Aorta (tissue), 5 donors: Measurements from ENCODE around the gene QRICH2. TPM values are rescaled to one million over a fixed set of nuclear protein-coding genes. Genes with fewer than 3 reads are reported as not detected.

ENCODE experiments used
- ATAC-seq: fragments of 200-7000 bp; cut with Tn5 transposase; one replicate; pipeline ENCODE4 v1.9.1; 2022; ENCODE audit warnings: moderate library complexity; ENCODE audit not compliant: low FRiP score
- DNase-seq, 2 donors: peaks; one replicate each; pipeline ENCODE4 v3.0.0-alpha.2; 2020
- H3K27ac ChIP-seq, 2 donors: one replicate each; pipeline ENCODE4 v1.5.1; 2013; ENCODE audit warnings: low read length in 2 of 2, mild to moderate bottlenecking in 2 of 2, moderate library complexity in 2 of 2, control low read depth in 1 of 2, inconsistent platforms in 1 of 2, low read depth in 1 of 2
- H3K27me3 ChIP-seq, 2 donors: one replicate each; pipeline ENCODE4 v1.6.1; 2013; ENCODE audit warnings: control low read depth in 1 of 2, low read length in 1 of 2, mild to moderate bottlenecking in 1 of 2, moderate library complexity in 1 of 2; ENCODE audit not compliant: insufficient read depth in 2 of 2, control insufficient read depth in 1 of 2
- H3K36me3 ChIP-seq, 2 donors: one replicate each; pipeline ENCODE4 v1.6.1; 2013; ENCODE audit warnings: control low read depth in 1 of 2, low read length in 1 of 2, mild to moderate bottlenecking in 1 of 2; ENCODE audit not compliant: insufficient read depth in 2 of 2, control insufficient read depth in 1 of 2
- H3K4me1 ChIP-seq, 2 donors: one replicate each; pipeline ENCODE4 v1.6.1; 2013; ENCODE audit warnings: low read length in 2 of 2, control low read depth in 1 of 2, mild to moderate bottlenecking in 1 of 2, moderate library complexity in 1 of 2; ENCODE audit not compliant: insufficient read depth in 2 of 2, control insufficient read depth in 1 of 2
- H3K4me3 ChIP-seq, 2 donors: one replicate each; pipeline ENCODE4 v1.5.1; 2013; ENCODE audit warnings: low read length in 2 of 2, control low read depth in 1 of 2, mild to moderate bottlenecking in 1 of 2
- H3K9me3 ChIP-seq: one replicate; pipeline ENCODE4 v1.6.1; 2013; ENCODE audit warnings: mild to moderate bottlenecking, low read length; ENCODE audit not compliant: control insufficient read depth
- WGBS, 2 donors: extraction: QIAGEN DNeasy Blood & Tissue Kit; methylation state at CpG; one replicate each; pipeline ENCODE4 v1.1.7; 2013; 5-methylcytosine and 5-hydroxymethylcytosine counted together
- intact Hi-C, 2 donors: fragments of 100-400 bp; cut with DNase I; formaldehyde crosslinking; loops; one replicate each; pipeline versions ENCODE4 v1.14.2 to v1.15.0; 2022
- polyA plus RNA-seq, 2 donors: library from polyadenylated mRNA; stranded (reverse); fragments of 200-250 nt; gene quantifications; one replicate each; pipeline ENCODE4 v1.2.3, GENCODE V29; 2013
- total RNA-seq, 2 donors: library from RNA; stranded (reverse); fragmentation: NEBNext Ultra II Directional; extraction: Animal tissue kit (Norgen Biotek cat#: 25700); gene quantifications; one replicate each; pipeline ENCODE4 v1.2.1, GENCODE V29; 2021
- donor health status: healthy with polysubstance abuse.
- donor health status: Bipolar disorder and iron deficiency.
- donor health status: DM: no; HTN: no; CAD: no.
- donor health status: DM: no; HTN: no; CAD: no.
- donor health status: DM: yes; HTN: yes; CAD: no.

The QRICH2 gene
- total and polyA plus RNA-seq, 4 donors: 1.4 to 12.8 (median 3.8) TPM

DNA sequence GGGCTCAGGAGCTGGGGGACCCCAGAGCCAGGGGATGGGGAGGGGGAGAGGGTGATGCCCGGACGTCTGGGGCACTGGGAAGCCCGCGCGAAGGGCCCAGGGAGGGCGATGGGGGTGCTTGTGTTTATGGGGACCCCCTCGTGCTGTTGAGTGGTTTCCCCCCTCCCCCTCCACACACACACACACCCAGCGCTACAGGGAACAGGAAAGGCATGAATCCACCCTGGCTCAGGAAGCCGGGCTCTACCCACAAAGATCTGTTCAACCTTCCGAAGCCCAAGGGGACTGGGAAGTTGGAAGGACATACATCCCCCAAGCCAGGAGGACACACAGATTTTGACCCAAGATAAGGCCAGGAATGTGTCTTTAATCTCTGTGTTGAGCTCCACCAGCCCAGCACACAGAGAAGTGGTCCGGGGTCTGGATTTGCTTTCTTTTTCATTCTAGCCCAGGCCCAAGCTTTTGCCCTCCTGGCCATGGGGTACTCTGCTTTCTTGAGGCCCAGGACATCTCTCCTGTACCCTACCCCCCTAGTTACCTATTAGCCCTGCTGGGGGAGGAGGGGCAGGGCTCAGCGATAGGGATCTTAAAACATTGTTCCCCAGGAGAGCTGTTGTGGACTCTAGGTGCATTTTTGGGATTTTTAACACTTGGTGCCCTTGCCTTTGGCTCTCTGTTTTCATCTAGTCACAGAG, 41.7 kb downstream of the QRICH2 start:
- DNase-seq (no peak), ATAC-seq (no peak)
- Histone ChIP-seq H3K27me3 (no peaks in the 10 kb centered on the region), H3K4me3 (peak overlapping the region; percentile 97 to 98), H3K36me3 (no peaks in the 10 kb centered on the region), H3K4me1 (no peaks in the 10 kb centered on the region), H3K27ac (peak overlapping the region in 1 of 2 donors; percentile 13), H3K9me3 (no peaks in the 10 kb centered on the region)
- WGBS, 2 donors: 1 to 3% methylated on average over 11 to 12 of the region's 12 CpGs
- intact Hi-C loops: no loop called here

DNA sequence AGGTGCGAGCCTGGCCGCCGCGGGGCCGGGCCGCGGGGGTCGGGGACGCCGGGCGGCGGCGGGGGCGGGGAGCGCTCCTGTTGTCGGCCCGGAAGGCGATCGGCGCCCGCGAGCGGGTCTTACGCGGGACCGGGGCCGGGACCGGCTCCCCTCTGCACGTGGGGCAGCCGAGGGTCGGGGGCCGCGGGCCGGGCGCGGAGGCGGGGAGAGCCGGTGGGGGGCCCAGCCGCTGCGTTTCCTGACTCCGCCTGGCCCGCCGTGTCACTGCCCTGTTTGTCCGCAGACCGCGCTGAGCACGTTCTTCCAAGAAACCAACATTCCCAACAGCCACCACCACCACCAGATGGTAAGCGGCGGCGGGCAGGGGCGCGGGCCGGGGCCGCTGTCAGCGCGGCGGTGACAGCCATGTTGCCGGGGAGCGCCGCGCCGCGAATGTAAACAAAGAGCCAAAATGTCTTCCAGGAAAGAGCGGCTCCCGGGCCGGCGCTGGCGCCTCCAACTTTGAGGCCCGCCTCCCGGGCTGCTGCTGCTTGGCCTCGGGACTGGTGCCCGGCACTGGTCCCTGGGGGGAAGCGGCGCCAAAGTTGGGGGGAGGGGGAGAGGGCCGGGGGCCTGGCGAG, 42.3 kb downstream of the QRICH2 start:
- intact Hi-C loops: no loop called here
- peak overlapping the region; percentile 47 to 89 for H3K27ac ChIP-seq
- WGBS, 2 donors: 0 to 1% methylated on average over 40 to 76 of the region's 76 CpGs

DNA sequence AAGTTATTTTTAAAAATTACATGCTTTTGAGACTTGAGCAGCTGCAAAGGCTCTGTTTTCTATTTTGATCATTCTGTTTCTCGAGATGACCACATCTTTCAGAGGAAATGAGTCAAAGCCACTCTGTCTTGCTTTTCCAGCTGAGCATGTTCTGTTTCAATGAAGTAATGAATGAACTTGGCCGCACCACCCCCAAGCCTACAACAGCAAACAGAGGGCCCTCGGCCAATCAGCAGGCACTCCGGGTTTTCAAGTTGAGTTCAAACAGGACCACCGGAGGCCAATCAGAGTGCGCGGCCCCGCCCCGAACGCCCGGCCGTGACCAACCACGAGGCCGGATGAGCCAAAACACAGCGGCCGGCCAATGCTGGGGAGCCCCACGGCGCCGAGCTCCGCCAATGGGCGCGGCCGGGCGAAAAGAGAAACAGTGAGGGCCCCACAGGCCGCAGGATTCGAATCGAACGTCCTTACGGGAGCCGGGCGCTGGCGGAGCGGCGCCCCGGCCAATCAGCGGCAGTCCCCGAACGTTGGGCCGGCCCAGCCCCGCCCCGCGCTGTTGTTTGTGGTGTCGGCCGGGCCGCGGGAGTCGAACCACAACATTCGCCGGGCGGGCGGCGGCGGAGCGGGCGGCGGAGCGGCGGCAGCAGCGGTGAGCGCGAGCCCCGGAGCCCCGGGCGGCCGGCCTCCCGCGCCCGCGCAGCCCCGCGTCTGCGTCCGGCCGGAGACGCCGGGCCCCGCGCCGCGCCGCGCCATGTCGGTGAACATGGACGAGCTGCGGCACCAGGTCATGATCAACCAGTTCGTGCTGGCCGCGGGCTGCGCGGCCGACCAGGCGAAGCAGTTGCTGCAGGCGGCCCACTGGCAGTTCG, 43.1 kb downstream of the QRICH2 start, which contains the start of gene UBALD2:
TSS of gene UBALD2 (plus strand) at position 594 of the 869 bp plus-strand sequence. CDS start at position 752, 158 bp downstream.
- H3K36me3 ChIP-seq: no peaks in the 10 kb centered on the region
- WGBS, 2 donors: 0% methylated on average over 46 to 94 of the region's 94 CpGs
- peak within 1 kb of the TSS; percentile 97 to 98 for H3K4me3 ChIP-seq
- H3K4me1 ChIP-seq: no peaks in the 10 kb centered on the region
- ATAC-seq: peak; percentile 98
- no peaks in the 10 kb centered on the region for H3K27me3 ChIP-seq
- peak; percentile 100 for DNase-seq
- H3K27ac ChIP-seq: peak within 1 kb of the TSS; percentile 47 to 89
- H3K9me3 ChIP-seq: no peaks in the 10 kb centered on the region
- intact Hi-C loops: no loop called here

More for the DNA sequence above, 42.3 kb downstream of the QRICH2 start:
- no peaks in the 10 kb centered on the region for H3K4me1 ChIP-seq
- ATAC-seq: peak; percentile 42
- H3K27me3 ChIP-seq: no peaks in the 10 kb centered on the region
- H3K9me3 ChIP-seq: no peaks in the 10 kb centered on the region
- H3K4me3 ChIP-seq: peak overlapping the region; percentile 97 to 98
- no peaks in the 10 kb centered on the region for H3K36me3 ChIP-seq
- peak; percentile 79 to 90 for DNase-seq

DNA sequence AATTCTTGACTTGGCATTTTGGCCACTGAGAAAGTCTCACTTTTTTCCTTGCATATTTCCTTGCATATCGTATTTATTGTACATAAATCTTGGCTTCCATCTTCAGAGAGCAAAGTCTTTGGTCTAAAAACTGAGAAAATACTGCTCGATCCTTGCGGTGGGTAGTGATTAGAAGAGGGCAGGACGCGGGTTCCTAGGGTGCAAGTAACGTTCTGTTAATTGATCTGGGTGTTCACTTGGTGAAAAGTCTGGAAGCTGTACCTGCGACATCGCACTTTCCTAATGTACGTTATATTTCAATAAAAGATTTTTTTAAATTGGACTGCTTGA, 43.7 kb downstream of the QRICH2 start:
- no peak for DNase-seq
- intact Hi-C loops: no loop called here
- WGBS, 2 donors: 18 to 23% methylated on average over 9 of the region's 9 CpGs
- no peak for ATAC-seq
- Histone ChIP-seq H3K27me3 (no peaks in the 10 kb centered on the region), H3K4me3 (no peak overlapping the region), H3K9me3 (no peaks in the 10 kb centered on the region), H3K27ac (peak overlapping the region in 1 of 2 donors; percentile 76), H3K4me1 (no peaks in the 10 kb centered on the region), H3K36me3 (no peaks in the 10 kb centered on the region)

DNA sequence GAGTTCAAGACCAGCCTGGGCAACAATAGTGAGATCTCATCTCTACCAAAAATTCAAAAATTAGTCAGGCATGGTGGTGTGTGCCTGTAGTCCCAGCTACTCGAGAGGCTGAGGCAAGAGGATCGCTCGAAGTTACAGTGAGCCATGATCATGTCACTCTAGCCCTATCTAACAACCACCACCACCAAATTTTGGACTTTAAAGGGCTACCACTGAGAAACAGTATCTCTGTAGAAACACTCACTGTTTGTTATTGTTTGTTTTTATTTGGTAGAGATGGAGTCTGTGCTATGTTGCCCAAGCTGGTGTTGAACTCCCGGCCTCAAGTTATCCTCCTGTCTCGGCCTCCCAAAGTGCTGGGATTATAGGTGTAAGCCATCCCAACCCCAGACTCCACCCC, 44.2 kb downstream of the QRICH2 start:
- H3K9me3 ChIP-seq: no peaks in the 10 kb centered on the region
- intact Hi-C loops: no loop called here
- DNase-seq (no peak), ATAC-seq (no peak)
- 90 to 92% methylated on average over 5 of the region's 5 CpGs for WGBS, 2 donors
- H3K4me1 ChIP-seq: no peaks in the 10 kb centered on the region
- H3K36me3 ChIP-seq: no peaks in the 10 kb centered on the region
- H3K27me3 ChIP-seq: no peaks in the 10 kb centered on the region
- no peak overlapping the region for H3K27ac ChIP-seq
- H3K4me3 ChIP-seq: no peak overlapping the region

DNA sequence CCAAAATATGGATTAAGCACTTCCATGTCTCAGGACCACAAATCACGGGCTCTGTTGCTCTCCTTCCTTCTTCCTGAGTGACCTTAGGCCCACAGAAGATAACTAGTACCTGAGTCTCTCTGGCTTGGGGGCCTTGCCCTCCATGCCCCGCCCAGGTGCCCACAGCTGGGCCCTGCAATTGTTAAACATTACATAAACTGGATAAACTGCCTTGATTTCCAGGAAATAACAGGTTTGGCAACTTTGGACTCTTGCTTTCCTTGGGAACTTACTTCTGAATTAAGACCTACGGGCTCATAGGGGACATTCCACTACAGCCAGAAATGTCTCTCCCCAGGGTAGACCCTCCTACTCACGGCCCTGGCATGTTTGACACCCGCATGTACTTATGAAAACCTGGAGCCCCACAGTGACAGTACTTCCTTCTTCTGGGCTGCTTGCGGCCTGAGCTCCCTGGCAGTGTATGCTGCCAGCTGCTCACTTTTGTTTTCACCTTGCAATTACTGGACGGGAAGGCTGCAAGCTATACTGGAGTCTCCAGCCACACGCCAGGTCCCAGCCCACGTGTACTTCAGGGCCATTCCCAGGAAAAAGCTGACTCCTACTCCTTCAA, 45.2 kb downstream of the QRICH2 start:
- Histone ChIP-seq H3K4me1 (no peaks in the 10 kb centered on the region), H3K9me3 (no peaks in the 10 kb centered on the region), H3K27me3 (no peaks in the 10 kb centered on the region), H3K27ac (no peak overlapping the region), H3K36me3 (no peaks in the 10 kb centered on the region), H3K4me3 (no peak overlapping the region)
- intact Hi-C loops: no loop called here
- ATAC-seq (no peak), DNase-seq (no peak)
- 79 to 84% methylated on average over 9 of the region's 9 CpGs for WGBS, 2 donors

DNA sequence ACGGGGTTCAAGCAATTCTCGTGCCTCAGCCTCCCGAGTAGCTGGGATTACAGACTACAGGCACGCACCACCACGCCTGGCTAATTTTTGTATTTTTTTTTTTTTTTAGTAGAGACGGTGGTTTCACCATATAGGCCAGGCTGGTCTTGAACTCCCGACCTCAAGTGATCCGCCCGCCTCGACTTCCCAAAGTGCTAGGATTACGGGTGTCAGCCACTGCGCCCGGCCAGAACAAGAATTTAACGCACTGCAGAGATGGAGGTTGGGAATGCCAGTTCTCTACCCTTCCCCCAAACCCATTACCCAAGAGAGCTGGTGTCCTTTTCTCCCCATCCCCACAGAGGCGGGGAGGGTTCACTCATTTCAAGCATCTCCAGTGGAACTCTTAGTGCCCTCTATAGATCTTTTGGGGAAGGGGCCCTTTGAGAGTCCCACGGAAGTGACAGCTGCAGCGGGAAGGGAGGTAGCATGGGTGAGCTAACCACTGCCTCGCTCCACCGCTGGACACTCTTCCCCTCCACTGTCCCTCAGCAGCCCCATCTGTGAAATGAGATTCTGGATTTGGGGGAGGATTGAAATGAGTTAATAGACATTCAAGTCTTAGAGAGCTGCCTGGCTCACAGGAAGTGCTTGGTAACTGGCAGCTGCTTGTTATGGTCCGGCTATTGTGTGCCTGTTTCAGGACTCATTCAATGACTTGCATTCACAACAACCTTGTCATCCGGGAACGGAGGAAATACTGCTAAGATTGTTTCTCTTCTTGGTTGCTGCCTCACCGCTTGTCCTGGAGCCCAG, 46.5 kb downstream of the QRICH2 start:
- Histone ChIP-seq H3K27me3 (no peaks in the 10 kb centered on the region), H3K27ac (no peak overlapping the region), H3K9me3 (no peaks in the 10 kb centered on the region), H3K4me1 (no peaks in the 10 kb centered on the region), H3K36me3 (no peaks in the 10 kb centered on the region), H3K4me3 (no peak overlapping the region)
- 88 to 90% methylated on average over 22 to 23 of the region's 23 CpGs for WGBS, 2 donors
- no peak for ATAC-seq
- DNase-seq: no peak
- intact Hi-C loops: no loop called here

DNA sequence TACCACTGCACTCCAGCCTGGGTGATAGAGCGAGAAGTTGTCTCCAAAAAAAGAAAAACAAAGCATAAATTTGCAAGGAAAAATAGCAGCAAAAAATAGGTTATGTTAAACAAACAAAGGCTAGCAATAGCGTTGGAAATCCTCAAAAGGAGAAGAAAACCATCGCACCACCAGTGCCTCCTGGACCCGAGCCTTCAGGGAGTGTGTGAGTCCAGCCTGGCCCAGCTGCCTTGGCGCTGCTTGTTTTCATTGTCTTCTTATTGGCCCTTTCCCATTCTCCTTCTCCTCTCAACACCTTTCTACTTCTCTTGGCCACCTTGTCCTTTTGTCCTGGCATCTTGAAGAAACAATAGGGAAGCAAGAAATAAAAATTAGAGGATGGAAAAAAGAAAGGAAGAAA, 47.4 kb downstream of the QRICH2 start:
- H3K9me3 ChIP-seq: no peaks in the 10 kb centered on the region
- WGBS, 2 donors: 54 to 65% methylated on average over 5 of the region's 5 CpGs
- no peaks in the 10 kb centered on the region for H3K27me3 ChIP-seq
- intact Hi-C loops: no loop called here
- DNase-seq (no peak), ATAC-seq (no peak)
- H3K4me3 ChIP-seq: no peak overlapping the region
- H3K36me3 ChIP-seq: no peaks in the 10 kb centered on the region
- H3K27ac ChIP-seq: no peak overlapping the region
- H3K4me1 ChIP-seq: no peaks in the 10 kb centered on the region
